DND-41 (cell line): ENCODE measurements around the gene PPP2R2B.

Experiments used
- ATAC-seq: fragments of 200-7000 bp; cut with Tn5 transposase; 3 replicates; pipeline ENCODE4 v1.9.1; 2021; ENCODE audit warnings: low read depth; ENCODE audit not compliant: insufficient read depth
- DNase-seq: peaks from one replicate; pipeline ENCODE4 v3.0.0-alpha.2; 2020
- H2AFZ ChIP-seq: 2 replicates; pipeline ENCODE4 v1.6.0; 2012; ENCODE audit warnings: low read depth, low read length
- H3K27ac ChIP-seq: 2 replicates; pipeline ENCODE4 v1.5.1; 2012; ENCODE audit warnings: low read length, inconsistent platforms
- H3K27me3 ChIP-seq: fragments of 200-600 bp; sonication (generic); 2 replicates; pipeline ENCODE4 v1.6.0; 2012; ENCODE audit warnings: low read length, mild to moderate bottlenecking, inconsistent platforms; ENCODE audit not compliant: insufficient read depth, poor library complexity
- H3K36me3 ChIP-seq: 2 replicates; pipeline ENCODE4 v1.5.1; 2012; ENCODE audit warnings: low read length, inconsistent platforms; ENCODE audit not compliant: insufficient read depth
- H3K4me1 ChIP-seq: 2 replicates; pipeline ENCODE4 v1.5.1; 2012; ENCODE audit warnings: mild to moderate bottlenecking, low read length; ENCODE audit not compliant: insufficient read depth
- H3K4me2 ChIP-seq: 2 replicates; pipeline ENCODE4 v1.6.0; 2012; ENCODE audit warnings: mild to moderate bottlenecking, moderate library complexity, low read length, inconsistent platforms; ENCODE audit not compliant: insufficient read depth
- H3K4me3 ChIP-seq, 2 experiments: fragments of 200-600 bp in 1 of 2; shearing (Covaris generic) in 1 of 2; 2 replicates each; pipeline ENCODE4 v1.5.1; 2012 to 2016; ENCODE audit warnings: inconsistent platforms in 2 of 2, low read length in 2 of 2, mild to moderate bottlenecking in 2 of 2, low read depth in 1 of 2, moderate library complexity in 1 of 2
- H3K79me2 ChIP-seq: 2 replicates; pipeline ENCODE4 v1.6.0; 2012; ENCODE audit warnings: low read length, inconsistent platforms; ENCODE audit not compliant: insufficient read depth
- H3K9ac ChIP-seq: 2 replicates; pipeline ENCODE4 v1.6.0; 2012; ENCODE audit warnings: low read depth, mild to moderate bottlenecking, inconsistent platforms, low read length, moderate library complexity
- H3K9me3 ChIP-seq: 2 replicates; pipeline ENCODE4 v1.5.1; 2012; ENCODE audit warnings: low read length, moderate library complexity, mild to moderate bottlenecking, inconsistent platforms; ENCODE audit not compliant: insufficient read depth, severe bottlenecking
- H4K20me1 ChIP-seq: 2 replicates; pipeline ENCODE4 v1.6.0; 2012; ENCODE audit warnings: low read length; ENCODE audit not compliant: insufficient read depth
- CTCF ChIP-seq: IDR thresholded peaks from 2 replicates; pipeline ENCODE4 v1.5.1; 2012; ENCODE audit warnings: borderline replicate concordance, low read length, moderate library complexity, mild to moderate bottlenecking; ENCODE audit not compliant: poor library complexity, severe bottlenecking; ENCODE audit errors: extremely low read depth
- EZH2 ChIP-seq: IDR thresholded peaks from 3 replicates; pipeline ENCODE4 v1.6.1; 2012; ENCODE audit warnings: borderline replicate concordance, low read depth, mild to moderate bottlenecking, moderate library complexity, low read length, inconsistent platforms; ENCODE audit not compliant: severe bottlenecking

The PPP2R2B gene

GRCh38 chr5:146828385-146828784 is 50.2 kb downstream of the PPP2R2B start:
- Histone ChIP-seq H3K4me1 (no peaks in the 10 kb centered on the region), H3K4me3 (no peak overlapping the region), H3K9ac (no peak overlapping the region), H3K36me3 (no peaks in the 10 kb centered on the region), H3K79me2 (no peaks in the 10 kb centered on the region), H3K27me3 (no peaks in the 10 kb centered on the region), H2AFZ (no peak overlapping the region), H3K9me3 (no peaks in the 10 kb centered on the region), H3K27ac (no peak overlapping the region), H4K20me1 (no peaks in the 10 kb centered on the region), H3K4me2 (no peak overlapping the region)
- TF ChIP-seq EZH2 (no peak), CTCF (no peak)
- DNase-seq (no peak), ATAC-seq (no peak)

GRCh38 chr5:146827901-146828300 is 50.7 kb downstream of the PPP2R2B start:
- no peaks in the 10 kb centered on the region for H3K79me2 ChIP-seq
- DNase-seq: no peak
- no peaks in the 10 kb centered on the region for H3K27me3 ChIP-seq
- no peak overlapping the region for H3K9ac ChIP-seq
- no peak overlapping the region for H2AFZ ChIP-seq
- no peaks in the 10 kb centered on the region for H3K9me3 ChIP-seq
- TF ChIP-seq EZH2: no peak
- TF ChIP-seq CTCF: no peak
- no peaks in the 10 kb centered on the region for H3K36me3 ChIP-seq
- no peaks in the 10 kb centered on the region for H3K4me1 ChIP-seq
- no peak overlapping the region for H3K4me3 ChIP-seq
- ATAC-seq: no peak
- H3K4me2 ChIP-seq: no peak overlapping the region
- H3K27ac ChIP-seq: no peak overlapping the region
- H4K20me1 ChIP-seq: no peaks in the 10 kb centered on the region

GRCh38 chr5:146825033-146825432 is 53.5 kb downstream of the PPP2R2B start:
- DNase-seq: peak; percentile 46

More at GRCh38 chr5:146825033-146825432, 53.5 kb downstream of the PPP2R2B start:
- Histone ChIP-seq H3K9ac (no peak overlapping the region), H3K79me2 (no peaks in the 10 kb centered on the region), H3K4me2 (no peak overlapping the region), H3K9me3 (no peaks in the 10 kb centered on the region), H4K20me1 (no peaks in the 10 kb centered on the region), H3K27ac (no peak overlapping the region), H3K4me1 (no peaks in the 10 kb centered on the region), H3K36me3 (no peaks in the 10 kb centered on the region), H3K27me3 (no peaks in the 10 kb centered on the region), H2AFZ (no peak overlapping the region), H3K4me3 (no peak overlapping the region)
- no peak for TF ChIP-seq EZH2
- no peak for TF ChIP-seq CTCF
- peak; percentile 71 for ATAC-seq
